NK-92 (cell line): ENCODE data around the gene PPP1R9A.

ENCODE experiments used
- DNase-seq: peaks from one replicate; lab custom pipeline; 2025; ENCODE audit not compliant: unreplicated experiment; lab: John Stamatoyannopoulos, UW

Gene PPP1R9A

DNA sequence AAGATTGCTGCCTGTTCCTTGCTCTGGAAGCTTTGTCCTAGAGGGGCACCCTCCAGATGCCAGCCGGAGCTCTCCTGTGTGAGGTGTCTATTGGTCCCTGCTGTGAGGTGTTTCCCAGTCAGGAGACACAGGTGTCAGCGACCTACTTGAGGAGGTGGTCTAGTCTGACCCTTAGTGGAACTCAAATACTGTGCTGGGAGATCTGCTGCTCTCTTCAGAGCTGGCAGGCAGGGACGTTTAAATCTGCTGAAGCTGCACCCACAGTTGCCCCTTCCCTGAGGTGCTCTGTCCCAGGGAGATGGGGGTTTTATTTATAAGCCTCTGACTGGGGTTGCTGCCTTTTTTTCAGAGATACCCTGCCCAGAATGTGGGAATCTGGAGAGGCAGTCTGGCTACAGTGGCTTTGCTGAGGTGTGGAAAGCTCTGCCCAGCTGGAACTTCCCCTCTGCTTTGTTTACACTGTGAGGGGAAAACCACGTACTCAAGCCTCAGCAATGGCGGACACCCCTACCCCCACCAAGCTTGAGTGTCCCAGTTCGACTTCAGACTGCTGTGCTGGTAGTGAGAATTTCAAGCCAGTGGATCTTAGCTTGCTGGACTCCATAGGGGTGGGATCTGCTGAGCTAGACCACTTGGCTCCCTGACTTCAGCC is 119.2 kb downstream of the PPP1R9A start:
- DNase-seq = no peak

DNA sequence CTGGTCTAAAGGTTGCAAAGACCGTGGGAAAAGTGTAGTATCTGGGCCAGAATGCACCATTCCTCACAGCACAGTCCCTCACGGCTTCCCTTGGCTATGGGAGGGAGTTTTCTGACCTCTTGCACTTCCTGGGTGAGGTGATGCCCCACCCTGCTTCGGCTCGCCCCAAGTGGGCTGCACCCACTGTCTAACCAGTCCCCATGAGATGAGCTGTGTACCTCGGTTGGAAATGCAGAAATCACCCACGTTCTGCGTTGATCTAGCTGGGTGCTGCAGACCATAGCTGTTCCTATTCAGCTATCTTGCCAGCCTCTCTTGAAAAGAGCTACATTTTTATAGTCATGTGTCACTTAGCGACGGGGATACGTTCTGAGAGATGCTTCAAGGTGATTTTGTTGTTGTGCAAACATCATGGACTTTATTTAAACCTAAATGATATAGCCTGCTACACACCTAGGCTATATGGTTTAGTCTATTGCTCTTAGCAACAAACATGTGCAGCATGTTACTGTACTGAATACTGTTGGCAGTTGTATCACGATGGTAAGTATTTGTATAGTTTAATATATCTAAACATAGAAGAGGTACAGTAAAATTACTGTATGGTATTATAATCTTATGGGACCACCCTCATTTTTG is 120.0 kb downstream of the PPP1R9A start:
- no peak for DNase-seq

DNA sequence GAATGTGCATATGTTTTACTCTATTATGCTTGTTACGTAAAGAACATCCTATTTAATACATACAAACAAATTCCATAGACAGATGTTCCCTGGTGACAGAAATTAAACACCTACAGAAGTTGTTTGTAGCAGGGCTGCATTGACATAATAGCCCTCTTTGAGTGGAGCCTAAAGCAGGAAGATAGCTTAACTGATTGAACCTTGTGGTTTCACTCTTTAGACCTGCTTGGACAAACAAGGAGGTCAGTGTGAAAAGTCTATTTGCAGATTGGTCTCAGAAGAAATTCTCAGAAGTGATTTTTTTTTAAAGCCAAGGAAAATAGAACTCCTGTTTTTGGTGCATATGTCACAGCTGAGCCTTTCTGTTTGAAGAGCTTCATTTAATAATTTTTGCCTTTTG is 121.3 kb downstream of the PPP1R9A start:
- no peak for DNase-seq

DNA sequence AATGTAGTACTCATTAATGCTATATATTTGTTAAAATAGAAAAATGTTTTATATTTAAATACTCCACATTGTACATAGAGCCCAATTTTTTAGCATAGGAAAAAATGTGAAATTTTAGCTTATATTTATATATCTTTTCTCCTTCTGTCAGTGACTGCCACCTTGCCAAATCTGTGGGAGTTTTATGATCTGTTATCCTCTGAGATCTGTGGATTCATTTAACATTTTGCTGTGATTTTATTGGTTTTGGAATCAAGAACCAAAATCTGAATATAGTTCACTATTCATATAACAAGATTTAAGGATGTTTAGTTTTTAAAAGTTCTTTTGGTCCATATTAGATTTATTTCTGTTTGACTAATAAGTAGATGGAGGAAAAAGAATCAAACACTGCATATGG is 127.9 kb downstream of the PPP1R9A start:
- DNase-seq = no peak

DNA sequence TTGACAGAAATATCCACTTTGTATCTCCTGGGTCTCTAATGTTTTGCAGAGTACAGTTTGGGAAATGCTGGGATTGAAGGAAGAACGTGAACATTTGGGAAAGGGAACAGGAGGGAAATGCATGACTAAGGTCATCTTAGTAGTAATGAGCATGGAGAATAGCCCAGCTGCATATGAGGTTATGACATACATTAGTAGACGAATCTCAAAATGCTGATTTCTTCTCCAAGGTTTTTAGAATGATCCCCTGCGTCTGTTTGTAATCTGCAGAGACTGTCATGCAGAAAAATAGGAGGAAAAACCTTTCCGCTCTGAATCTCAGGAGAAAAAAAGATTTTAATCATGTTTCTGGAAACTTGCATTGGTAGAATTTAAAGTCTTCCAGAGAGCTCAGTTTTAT is 133.6 kb downstream of the PPP1R9A start:
- no peak for DNase-seq

DNA sequence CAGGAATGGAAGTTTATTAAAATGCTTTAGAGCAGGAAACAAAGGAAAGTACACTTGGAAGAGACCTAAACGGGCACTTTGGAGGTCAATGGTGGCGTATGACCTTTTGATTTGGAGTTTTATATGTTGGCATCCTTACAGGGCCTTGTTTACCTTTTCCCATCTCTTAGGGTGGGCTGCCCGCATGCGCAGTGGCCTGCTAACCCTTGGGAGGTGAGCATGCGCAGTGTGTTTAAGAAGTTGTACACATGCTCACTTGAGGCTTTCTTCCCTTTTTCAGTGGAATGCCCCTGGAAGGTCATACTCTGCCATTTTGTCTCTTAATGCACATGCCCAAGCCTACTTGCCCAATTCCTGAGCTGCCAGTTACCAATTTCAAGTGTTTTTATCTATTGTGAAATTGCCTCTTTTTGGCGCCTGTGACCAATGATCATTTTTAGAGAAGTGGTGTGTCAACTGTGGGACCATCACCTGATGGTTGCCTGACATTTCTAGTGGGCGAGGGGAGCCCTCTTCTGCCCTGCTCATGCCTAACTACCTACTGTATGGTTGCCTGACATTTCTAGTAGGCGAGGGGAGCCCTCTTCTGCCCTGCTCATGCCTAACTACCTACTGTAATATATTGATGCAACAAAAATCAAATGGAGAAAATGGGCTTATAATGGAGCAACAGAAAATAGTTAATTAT is 138.0 kb downstream of the PPP1R9A start:
- no peak for DNase-seq

DNA sequence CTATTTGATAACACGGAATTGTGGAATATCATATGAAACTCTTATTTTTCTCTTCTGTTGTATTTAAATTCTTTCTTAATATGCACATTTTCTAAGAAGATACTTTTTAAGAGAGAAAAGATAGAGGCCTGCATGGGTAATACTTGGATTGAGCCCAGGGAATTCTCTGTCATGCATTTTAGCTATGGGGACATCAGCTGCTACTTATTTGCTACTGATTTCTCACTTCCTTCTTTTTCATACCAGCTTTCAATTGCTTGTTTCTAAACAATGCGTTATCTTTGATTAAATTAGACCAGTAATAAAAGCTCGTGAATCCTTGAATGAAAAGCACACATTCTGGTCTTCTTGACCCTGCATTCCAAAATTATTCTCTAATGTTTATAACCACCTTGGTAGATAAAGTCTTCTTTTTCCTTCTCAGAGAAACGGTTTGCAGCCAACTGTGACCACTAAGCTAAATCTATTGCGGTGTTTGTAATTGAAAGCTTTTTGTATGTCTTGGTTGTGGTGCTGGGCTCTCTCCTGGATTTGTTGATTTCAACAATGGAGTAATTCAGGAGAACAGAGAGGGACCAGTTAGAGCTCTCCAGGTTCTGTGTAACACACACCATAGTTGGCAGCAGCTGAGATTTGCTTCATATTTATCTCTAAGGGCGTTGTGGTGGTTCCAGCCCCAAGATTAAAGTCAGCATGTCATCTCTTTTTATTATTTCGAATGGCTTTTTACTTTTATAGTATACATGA is 139.3 kb downstream of the PPP1R9A start:
- no peak for DNase-seq

DNA sequence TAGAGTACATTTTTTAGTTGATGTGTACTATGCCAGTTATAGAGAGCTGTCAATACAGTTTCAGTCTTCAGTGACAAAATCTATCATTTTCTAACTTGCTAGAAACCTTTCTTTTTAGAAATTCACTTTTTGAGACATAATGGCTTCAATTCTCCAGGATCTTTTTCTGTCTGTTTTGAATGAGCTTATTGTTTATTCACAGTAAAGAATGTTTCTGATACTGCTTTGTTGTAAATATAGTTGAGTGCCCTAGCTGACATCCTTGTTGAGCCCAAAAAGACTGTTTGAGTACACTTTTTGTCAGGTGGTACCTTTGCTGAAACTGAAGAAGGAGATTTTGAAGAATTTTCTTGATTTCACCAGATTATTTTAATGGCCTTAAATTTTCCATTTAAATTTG is 139.9 kb downstream of the PPP1R9A start:
- DNase-seq = no peak

DNA sequence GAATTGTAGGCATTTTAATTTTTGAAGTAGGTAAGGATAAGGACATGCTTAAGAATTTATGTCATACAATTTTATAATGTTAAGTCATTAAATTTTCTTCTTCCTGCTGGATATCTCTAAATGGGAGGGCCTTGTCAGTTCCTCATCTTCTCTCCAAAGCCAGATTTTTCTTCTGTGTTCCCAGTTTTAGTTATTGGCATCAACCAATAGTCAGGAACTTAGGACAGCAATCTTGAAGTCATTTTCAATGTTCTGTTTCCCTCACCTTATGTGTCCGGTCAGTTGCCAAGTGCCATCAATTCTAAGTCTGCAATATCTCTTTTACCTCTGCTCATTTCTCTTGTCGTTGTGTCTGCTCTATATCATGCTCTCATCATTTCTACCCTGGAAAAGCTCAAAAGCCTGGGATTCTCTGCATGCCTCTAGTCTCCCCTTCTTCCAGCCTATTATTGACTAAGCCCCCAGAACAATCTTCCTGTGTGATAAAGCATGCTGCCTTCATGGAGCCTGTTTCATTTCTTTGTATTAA is 145.2 kb downstream of the PPP1R9A start:
- no peak for DNase-seq

DNA sequence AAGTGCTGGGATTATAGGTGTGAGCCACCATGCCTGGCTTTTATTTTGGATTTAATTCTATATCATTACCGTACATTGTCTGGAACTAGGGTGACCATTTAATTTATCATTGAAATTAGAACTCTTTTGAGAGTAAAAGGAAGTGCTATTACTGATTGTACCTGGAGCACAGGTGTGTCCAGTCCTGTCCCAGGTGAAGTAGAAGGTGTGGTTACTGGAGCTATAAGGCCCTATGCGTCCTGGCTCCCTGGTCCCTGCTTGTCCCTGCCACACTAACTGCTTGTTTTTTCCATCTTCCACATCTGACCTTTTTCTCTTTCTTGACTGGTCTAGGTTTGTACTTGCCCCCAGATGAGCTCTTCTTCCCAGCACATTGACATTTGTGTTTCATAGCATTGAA is 147.0 kb downstream of the PPP1R9A start:
- no peak for DNase-seq

DNA sequence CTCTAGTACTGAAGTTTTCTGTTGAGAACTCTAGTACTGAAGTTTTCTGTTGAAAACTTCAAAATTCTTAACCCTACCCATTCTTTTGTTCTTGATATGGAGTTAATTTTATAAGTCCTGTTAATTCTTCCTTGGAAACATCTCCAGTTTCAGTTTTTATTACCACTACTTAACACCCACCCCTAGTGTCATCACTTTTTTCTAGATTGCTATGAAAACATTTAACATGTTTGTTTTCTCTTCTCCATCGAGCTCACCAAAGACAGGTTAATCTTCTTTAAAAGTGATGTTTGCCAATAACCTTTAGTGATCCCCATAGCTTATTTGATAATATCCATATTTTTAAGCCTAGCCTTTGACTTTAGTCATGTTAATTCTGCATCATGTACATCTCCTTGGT is 147.9 kb downstream of the PPP1R9A start:
- no peak for DNase-seq

DNA sequence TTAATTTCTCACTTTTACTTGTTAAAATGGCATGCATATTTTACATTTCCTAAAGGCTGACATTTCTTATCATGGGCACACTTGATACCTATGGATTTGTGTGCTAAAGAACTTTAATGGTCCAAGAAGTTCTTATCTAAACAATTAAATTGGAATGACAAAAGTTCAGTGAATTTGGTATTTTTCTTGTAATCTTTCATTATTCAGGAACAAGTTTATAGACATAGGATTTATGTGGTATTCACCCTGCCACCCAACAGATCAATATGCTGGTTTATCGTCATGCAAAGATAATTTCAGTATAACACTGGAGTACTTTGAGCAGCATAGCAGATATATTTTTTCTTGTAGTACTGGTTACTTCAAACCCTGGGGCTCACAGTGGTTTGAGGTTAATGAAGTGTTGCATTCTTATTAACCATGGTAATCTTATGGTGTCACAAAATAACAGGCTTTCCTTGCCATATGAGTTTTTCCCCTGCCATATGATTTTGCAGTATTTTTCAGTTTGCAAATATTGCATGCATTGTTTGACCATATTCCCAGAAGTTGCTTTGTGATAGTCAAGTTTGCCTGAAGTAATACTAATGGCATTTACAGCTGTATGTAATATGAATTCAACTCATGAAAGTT is 148.8 kb downstream of the PPP1R9A start:
- DNase-seq = no peak

DNA sequence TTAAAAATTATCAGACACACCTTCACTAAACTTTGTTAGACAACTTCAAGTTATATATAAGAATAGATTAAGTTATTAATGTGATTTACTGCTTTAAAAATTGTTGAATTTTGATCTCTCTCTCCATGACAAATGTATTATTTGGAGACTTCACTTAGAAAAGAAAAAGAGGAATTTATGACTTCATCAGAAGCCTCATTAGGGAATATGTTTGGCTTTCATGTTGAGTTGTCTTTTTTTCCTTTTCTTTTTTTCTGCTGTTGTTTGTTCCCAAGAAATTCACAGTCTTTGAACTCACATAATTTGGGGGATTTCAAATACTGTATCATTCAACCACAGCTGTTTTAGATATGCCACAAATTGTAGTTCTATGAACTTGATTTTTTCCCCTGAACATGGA is 149.5 kb downstream of the PPP1R9A start:
- no peak for DNase-seq

DNA sequence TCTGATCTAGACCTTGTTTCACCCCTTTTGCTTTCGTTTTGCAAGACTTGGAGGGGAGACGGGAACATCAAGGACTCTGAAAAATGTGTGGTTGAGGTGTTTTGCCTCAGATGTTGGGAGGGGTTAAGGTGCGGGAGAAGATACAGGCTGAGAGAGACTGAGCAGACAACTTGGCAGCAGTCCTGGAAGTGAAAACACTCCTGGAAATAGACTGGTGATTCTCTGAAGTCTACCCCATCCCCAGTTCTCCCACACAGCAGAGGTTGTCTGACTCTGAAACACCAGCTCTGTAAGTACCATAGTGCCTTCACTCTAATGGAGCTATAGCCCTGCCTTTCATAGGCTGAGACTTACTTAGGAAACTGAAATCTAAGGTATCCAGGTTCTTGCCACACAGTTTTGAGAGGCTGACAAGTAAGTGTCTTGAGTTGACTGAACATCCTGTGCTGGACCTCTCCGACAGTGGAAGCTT is 152.5 kb downstream of the PPP1R9A start:
- DNase-seq = no peak

DNA sequence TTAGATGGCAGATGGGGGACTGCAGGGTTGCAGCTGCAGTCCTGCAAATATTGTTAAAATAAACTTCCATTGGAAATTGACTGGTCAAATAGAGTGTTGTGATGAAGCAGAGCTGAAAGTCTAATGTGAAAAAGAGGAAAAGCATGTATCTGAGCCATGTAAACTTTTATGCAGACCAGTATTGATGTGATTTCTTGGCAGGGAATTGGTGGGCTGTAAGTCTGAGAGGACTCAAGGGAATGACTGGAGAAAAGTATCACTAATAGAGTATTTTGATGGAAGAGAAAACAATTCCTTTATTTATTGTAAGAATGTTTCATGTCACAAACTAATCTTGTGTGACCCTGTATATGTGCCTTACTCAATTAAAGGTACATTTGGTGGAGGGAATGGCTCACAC is 155.5 kb downstream of the PPP1R9A start:
- DNase-seq = no peak

DNA sequence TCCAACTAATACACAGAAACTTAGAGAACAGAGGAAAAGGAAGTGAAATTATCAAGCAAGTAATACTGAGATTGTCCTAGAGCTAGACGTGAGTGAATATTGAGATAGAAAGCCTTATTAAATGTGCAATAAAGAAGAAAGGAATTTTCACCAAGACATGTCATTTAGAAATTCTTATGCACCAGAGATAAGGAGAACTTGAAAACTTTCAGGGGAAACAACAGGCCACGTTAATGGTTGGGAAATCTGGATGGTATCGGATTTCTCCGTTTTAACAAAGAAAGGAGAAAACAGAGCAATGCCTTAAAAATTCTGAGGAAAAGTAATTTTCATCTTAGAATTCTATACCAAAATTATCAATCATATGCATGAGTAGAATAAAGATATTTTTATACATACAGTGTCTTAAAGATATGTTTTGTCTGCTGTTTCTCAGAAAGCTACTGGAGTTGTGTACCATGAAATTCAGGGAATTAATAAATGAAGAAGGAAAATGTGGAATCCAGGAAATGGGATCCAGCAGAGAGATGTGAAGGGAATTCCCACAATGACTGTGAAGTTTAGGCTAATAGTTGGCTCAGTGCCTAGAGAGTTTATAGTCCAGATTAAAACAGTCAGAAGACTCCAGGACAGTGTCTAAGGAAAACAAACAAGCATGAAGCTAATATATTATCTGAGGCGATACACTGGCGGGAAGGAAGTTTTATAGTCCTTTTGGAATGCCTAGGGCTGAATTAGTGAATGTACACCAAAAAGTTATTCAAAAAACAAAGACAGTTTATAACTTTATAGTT is 159.5 kb downstream of the PPP1R9A start:
- no peak for DNase-seq

DNA sequence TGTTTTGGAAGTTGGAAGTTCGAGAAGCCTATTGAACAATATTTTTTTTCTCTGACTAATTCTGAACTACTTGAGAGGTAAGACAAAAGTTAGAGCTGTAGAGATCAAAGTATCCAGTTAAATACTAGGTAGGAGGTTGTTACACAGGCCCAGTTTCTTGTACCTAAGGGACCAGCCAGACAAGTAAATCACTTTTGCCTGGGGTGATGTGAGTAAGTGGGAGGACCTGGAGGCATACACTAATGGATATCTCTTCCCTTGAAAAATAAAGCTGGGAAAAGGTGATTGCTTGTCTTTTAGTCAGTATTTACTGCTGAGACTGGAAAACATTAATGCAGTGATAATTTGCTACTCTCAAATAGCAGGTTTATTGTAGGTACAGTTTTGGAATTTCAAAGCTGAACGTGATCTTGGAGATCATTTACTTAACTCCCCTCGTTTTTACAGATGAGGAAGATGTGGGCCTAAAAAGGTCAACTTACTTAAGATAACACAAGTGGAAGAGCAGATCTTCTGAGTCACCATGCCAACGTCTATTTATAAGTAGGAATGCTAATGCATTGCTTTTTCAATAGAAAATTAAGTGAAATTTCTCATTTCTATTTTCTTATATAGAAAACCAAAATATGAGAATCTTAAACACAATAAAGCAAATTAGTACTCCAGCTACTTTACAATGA is 181.3 kb downstream of the PPP1R9A start:
- no peak for DNase-seq

DNA sequence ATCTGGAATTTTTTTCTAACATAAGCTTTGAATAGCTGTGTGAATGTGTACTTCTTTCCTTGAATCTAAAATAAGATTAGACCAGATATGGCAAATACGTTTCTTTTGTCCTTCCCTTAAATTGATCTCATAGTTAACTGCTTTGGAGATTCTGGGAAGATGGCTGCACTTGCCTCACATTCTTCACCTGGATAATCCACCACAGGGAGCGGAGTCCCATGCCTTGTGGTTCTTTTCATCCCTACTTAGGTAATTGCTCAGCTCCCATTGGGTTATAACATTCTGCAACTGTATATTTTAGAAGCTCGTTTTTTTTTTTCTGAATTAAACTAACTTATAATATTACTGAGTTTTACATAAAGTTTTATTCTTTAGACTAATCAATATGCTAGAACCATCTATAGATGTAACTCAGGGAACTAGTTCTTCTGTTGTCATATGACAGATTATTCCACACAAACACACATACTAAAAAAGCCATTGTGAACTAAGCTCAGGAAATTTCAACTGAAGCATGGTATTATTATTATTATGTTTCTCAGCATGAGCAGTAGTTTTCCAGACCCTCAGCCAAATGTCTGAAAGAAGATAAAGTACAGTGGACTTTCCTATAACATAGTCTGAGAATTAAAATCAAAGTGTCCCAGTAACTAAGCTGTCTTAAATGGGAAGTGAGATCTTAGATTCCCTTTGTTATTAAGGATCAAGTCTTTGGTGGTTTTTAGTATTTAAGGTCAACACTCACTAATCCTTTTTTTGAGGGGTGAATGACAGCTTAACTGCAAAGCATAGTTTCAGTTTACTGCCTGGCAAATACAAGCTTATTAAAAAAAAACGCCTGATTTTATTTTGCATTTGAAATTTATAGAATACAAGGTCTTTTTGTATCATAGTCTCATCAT is 182.3 kb downstream of the PPP1R9A start:
- no peak for DNase-seq

DNA sequence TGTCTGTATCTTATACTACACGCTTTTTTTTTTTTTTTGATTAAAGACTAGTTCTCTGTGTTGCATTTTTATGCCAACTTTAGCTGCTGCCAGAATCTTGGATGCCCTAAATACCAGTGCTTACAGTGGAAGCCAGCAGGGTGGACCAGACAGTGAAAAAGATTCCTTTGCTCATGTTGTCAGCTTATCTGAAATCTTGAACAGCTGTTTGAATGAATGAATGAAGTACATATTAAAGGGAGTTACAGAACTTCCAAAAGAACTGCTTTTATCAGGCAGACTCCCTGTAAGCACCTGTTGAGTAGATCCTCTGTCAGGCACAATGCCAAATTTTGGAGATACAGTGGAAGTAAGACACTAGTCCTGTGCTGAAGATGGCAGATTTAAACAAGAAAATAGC is 184.9 kb downstream of the PPP1R9A start:
- DNase-seq = no peak
